ENCODE results near the gene FMN1.
"Not testable (repeated sequence)": the region's sequence is repeated elsewhere in the genome, so short reads cannot be mapped to it uniquely, and the experiment has no call there.

- TF ChIP-seq CTCF, EP300, POLR2A (IDR thresholded peaks at IDR 0.05): not testable (repeated sequence)
Observed at GRCh38 chr15:32846671-32847070, 347.8 kb downstream of the FMN1 start.
